ENCODE measurements around the gene LRP8.

Gene LRP8

GRCh38 chr1:53195246-53196016 is 132.4 kb downstream of the LRP8 start:
- DNase-seq: no peak
- no peaks in the 10 kb centered on the region for H3K9me3 ChIP-seq
- no peaks in the 10 kb centered on the region for H3K27me3 ChIP-seq
- H3K4me1 ChIP-seq: peaks cover 0 to 39% (median 29%) of the 10 kb centered on the region in 4 donors
- intact Hi-C loops (cut with DNase I; ENCODE audit: low total_unique reads): loop anchor here (10.0 kb wide), 1 partner anchor 271 kb away; the partner anchor contains the start of genes ECHDC2 and SCP2
- no peaks in the 10 kb centered on the region for H3K36me3 ChIP-seq
- TF ChIP-seq CTCF (IDR thresholded peaks at IDR 0.05): no peak
- H3K4me3 ChIP-seq: peak overlapping the region; percentile 91 to 93
- peak overlapping the region; percentile 97 to 99 for H3K27ac ChIP-seq

Measured in tibial artery (tissue), 4 donors.